Neuronal stem cell (in vitro differentiated cells): ENCODE results near the gene CLEC16A.
A peak's percentile ranks its signal among the peaks of the same experiment; 100 is the strongest.

ENCODE experiments used
- DNase-seq: peaks from one replicate; pipeline ENCODE4 v3.0.0-alpha.2; 2013; ENCODE audit warnings: low spot score
- H2AFZ ChIP-seq: one replicate; pipeline ENCODE4 v1.6.1; 2013; ENCODE audit warnings: mild to moderate bottlenecking, low read length, inconsistent platforms
- H2AK5ac ChIP-seq: 2 replicates; pipeline ENCODE4 v1.6.1; 2013; ENCODE audit warnings: low read depth, mild to moderate bottlenecking, inconsistent platforms, low read length, moderate library complexity, mixed read lengths
- H2BK120ac ChIP-seq: 2 replicates; pipeline ENCODE4 v1.6.1; 2013; ENCODE audit warnings: low read depth, mild to moderate bottlenecking, inconsistent platforms, low read length, moderate library complexity, mixed read lengths
- H2BK12ac ChIP-seq: one replicate; pipeline ENCODE4 v1.6.1; 2013; ENCODE audit warnings: low read length, inconsistent platforms
- H2BK15ac ChIP-seq: 2 replicates; pipeline ENCODE4 v1.6.1; 2013; ENCODE audit warnings: mild to moderate bottlenecking, low read length, inconsistent platforms, mixed read lengths
- H2BK5ac ChIP-seq: one replicate; pipeline ENCODE4 v1.6.1; 2013; ENCODE audit warnings: inconsistent platforms, mild to moderate bottlenecking, low read length, moderate library complexity
- H3K14ac ChIP-seq: one replicate; pipeline ENCODE4 v1.6.1; 2013; ENCODE audit warnings: low read length, inconsistent platforms
- H3K18ac ChIP-seq: 2 replicates; pipeline ENCODE4 v1.6.1; 2013; ENCODE audit warnings: low read length, inconsistent platforms
- H3K23ac ChIP-seq: 2 replicates; pipeline ENCODE4 v1.6.1; 2013; ENCODE audit warnings: low read depth, mild to moderate bottlenecking, mixed read lengths, low read length, inconsistent platforms; ENCODE audit not compliant: poor library complexity
- H3K27ac ChIP-seq: replicated peaks from 3 replicates; pipeline ENCODE4 v1.5.1; 2013; ENCODE audit warnings: low read length, inconsistent platforms
- H3K27me3 ChIP-seq, 3 experiments: 2 replicates each; pipeline ENCODE4 v1.6.1; 2013; ENCODE audit warnings: low read length in 3 of 3, mild to moderate bottlenecking in 2 of 3, inconsistent platforms in 1 of 3, low read depth in 1 of 3, mixed read lengths in 1 of 3, moderate library complexity in 1 of 3; ENCODE audit not compliant: control insufficient read depth in 3 of 3, insufficient read depth in 3 of 3
- H3K36me3 ChIP-seq, 2 donors: replicated peaks in 1 of 2; 2 replicates each; pipeline ENCODE4 v1.6.1; 2013; ENCODE audit warnings: low read length in 2 of 2; ENCODE audit not compliant: control insufficient read depth in 2 of 2, insufficient read depth in 2 of 2
- H3K4ac ChIP-seq: 2 replicates; pipeline ENCODE4 v1.6.1; 2013; ENCODE audit warnings: inconsistent platforms, mild to moderate bottlenecking, low read length, moderate library complexity
- H3K4me1 ChIP-seq, 2 donors: 1 replicate in 1 of 2; 2 replicates in 1 of 2; pipeline ENCODE4 v1.6.1; 2013; ENCODE audit warnings: low read length in 2 of 2, low read depth in 1 of 2; ENCODE audit not compliant: control insufficient read depth in 2 of 2, insufficient read depth in 1 of 2
- H3K4me2 ChIP-seq: one replicate; pipeline ENCODE4 v1.6.1; 2013; ENCODE audit warnings: mild to moderate bottlenecking, low read length, inconsistent platforms; ENCODE audit not compliant: insufficient read depth, poor library complexity, severe bottlenecking
- H3K4me3 ChIP-seq, 2 donors: 2 replicates each; pipeline ENCODE4 v1.5.1; 2013; ENCODE audit warnings: low read length in 2 of 2, mild to moderate bottlenecking in 2 of 2, inconsistent platforms in 1 of 2, moderate library complexity in 1 of 2
- H3K79me1 ChIP-seq: one replicate; pipeline ENCODE4 v1.6.1; 2013; ENCODE audit warnings: low read depth, mild to moderate bottlenecking, inconsistent platforms, low read length, moderate library complexity
- H3K9ac ChIP-seq: one replicate; pipeline ENCODE4 v1.6.1; 2013; ENCODE audit warnings: mild to moderate bottlenecking, low read depth, low read length, inconsistent platforms; ENCODE audit not compliant: poor library complexity
- H3K9me3 ChIP-seq, 2 donors: replicated peaks in 1 of 2; 2 replicates each; pipeline versions ENCODE3 to v1.6.1; 2013; ENCODE audit warnings: low read length in 2 of 2, mild to moderate bottlenecking in 2 of 2, inconsistent platforms in 1 of 2, low read depth in 1 of 2, mixed read lengths in 1 of 2, moderate library complexity in 1 of 2; ENCODE audit not compliant: control insufficient read depth in 2 of 2, insufficient read depth in 1 of 2
- H4K8ac ChIP-seq: one replicate; pipeline ENCODE4 v1.6.1; 2013; ENCODE audit warnings: low read depth, mild to moderate bottlenecking, inconsistent platforms, low read length, moderate library complexity
- H4K91ac ChIP-seq: one replicate; pipeline ENCODE4 v1.6.1; 2013; ENCODE audit warnings: low read length, low read depth, mild to moderate bottlenecking, inconsistent platforms; ENCODE audit not compliant: poor library complexity
- WGBS, 2 donors: extraction: QIAGEN DNeasy Blood & Tissue Kit; methylation state at CpG; one replicate each; pipeline ENCODE4 v1.1.7; 2013; ENCODE audit warnings: missing lambda C conversion rate in 2 of 2, mixed read lengths in 1 of 2; ENCODE audit not compliant: insufficient read length in 2 of 2, insufficient replicate concordance in 1 of 2; ENCODE audit errors: extremely low coverage in 2 of 2; 5-methylcytosine and 5-hydroxymethylcytosine counted together

The CLEC16A gene

DNA sequence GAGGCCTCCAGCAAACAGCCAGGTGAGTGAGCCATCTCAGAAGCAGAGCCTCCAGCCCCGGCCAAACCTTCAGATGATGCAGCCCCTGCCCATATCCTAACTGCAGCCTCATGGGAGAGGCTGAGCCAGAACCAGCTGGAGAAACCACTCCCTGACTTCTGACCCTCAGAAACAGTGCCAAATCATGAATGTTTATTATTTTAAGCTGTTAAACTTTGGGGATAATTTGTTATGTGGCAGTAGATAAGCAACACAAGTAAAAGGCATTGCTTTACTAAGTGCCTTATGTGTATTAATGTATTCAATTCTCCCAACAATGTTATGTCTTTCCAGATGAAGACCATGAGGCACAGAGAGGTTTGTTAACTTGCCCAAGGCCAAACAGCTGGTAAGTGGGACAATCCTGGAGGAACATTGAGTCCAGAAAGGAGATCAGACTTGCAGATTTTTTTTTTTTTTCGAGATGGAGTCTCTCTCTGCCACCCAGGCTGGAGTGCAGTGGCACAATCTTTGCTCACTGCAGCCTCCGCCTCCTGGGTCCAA, 252.0 kb downstream of the CLEC16A start:
- no peak for DNase-seq
- Histone ChIP-seq H3K27ac (no peak overlapping the region), H2BK15ac (no peak overlapping the region), H3K4me3 (no peak overlapping the region), H3K9ac (no peak overlapping the region), H3K36me3 (no peaks in the 10 kb centered on the region), H3K9me3 (peaks cover 0 to 2% of the 10 kb centered on the region in 2 donors), H2BK12ac (no peak overlapping the region), H4K8ac (no peak overlapping the region), H2AK5ac (no peak overlapping the region), H3K4me1 (peaks cover 2 to 8% of the 10 kb centered on the region in 2 donors), H2AFZ (no peak overlapping the region), H3K14ac (no peak overlapping the region), H3K27me3 (no peaks in the 10 kb centered on the region), H4K91ac (no peak overlapping the region), H3K4ac (no peak overlapping the region), H2BK120ac (no peak overlapping the region), H3K79me1 (no peaks in the 10 kb centered on the region), H3K18ac (no peak overlapping the region), H3K23ac (no peak overlapping the region), H3K4me2 (no peak overlapping the region), H2BK5ac (no peak overlapping the region)
- no CpG with 5 or more reads among the region's 3 CpGs for WGBS, 2 donors

DNA sequence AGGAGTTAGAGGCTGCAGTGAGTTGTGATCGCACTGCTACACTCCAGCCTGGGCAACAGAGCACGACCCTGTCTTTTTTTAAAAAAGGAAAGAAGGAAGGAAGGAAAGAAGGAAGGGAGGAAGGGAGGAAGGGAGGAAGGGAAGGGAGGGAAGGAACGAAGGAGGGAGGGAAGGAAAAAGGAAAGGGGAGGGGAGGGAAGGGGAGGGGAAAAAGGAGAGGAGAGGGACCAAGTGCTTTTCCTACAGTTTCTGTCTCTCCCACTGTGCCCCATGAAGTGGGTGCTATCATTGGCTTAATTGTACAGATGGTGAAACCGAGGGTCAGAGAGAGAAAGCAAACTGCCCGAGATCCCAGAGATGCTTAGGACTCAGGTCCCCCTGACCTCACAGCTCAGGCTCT, 254.0 kb downstream of the CLEC16A start:
- Histone ChIP-seq H2BK5ac (no peak overlapping the region), H4K8ac (no peak overlapping the region), H3K27me3 (no peaks in the 10 kb centered on the region), H3K36me3 (no peaks in the 10 kb centered on the region), H3K27ac (no peak overlapping the region), H3K23ac (no peak overlapping the region), H3K9me3 (peaks cover 0 to 2% of the 10 kb centered on the region in 2 donors), H2AK5ac (no peak overlapping the region), H2BK120ac (no peak overlapping the region), H2BK15ac (no peak overlapping the region), H4K91ac (no peak overlapping the region), H2AFZ (no peak overlapping the region), H3K4me1 (peaks cover 13 to 18% of the 10 kb centered on the region in 2 donors), H3K9ac (peak overlapping the region; percentile 56), H3K18ac (peak overlapping the region; percentile 41), H3K79me1 (no peaks in the 10 kb centered on the region), H2BK12ac (no peak overlapping the region), H3K14ac (no peak overlapping the region), H3K4me2 (no peak overlapping the region), H3K4ac (no peak overlapping the region), H3K4me3 (no peak overlapping the region)
- no CpG with 5 or more reads among the region's 5 CpGs for WGBS, 2 donors
- no peak for DNase-seq

- Histone ChIP-seq H2BK5ac (no peak overlapping the region), H2BK120ac (no peak overlapping the region), H3K18ac (peak overlapping the region; percentile 24), H2AK5ac (peak overlapping the region; percentile 2), H3K9me3 (peaks cover 0 to 2% of the 10 kb centered on the region in 2 donors), H3K79me1 (no peaks in the 10 kb centered on the region), H4K91ac (no peak overlapping the region), H2BK12ac (no peak overlapping the region), H2BK15ac (no peak overlapping the region), H3K27me3 (no peaks in the 10 kb centered on the region), H3K36me3 (no peaks in the 10 kb centered on the region), H3K9ac (no peak overlapping the region), H4K8ac (no peak overlapping the region), H3K4me2 (no peak overlapping the region), H3K23ac (peak overlapping the region; percentile 60), H3K14ac (peak overlapping the region; percentile 76), H3K4me3 (no peak overlapping the region), H2AFZ (no peak overlapping the region), H3K27ac (no peak overlapping the region), H3K4me1 (peaks cover 13 to 18% of the 10 kb centered on the region in 2 donors), H3K4ac (no peak overlapping the region)
- DNase-seq = no peak
- WGBS, 2 donors = no CpG with 5 or more reads among the region's 8 CpGs
These were observed 254.5 kb downstream of the CLEC16A start for GRCh38 chr16:11198828-11199227.

DNA sequence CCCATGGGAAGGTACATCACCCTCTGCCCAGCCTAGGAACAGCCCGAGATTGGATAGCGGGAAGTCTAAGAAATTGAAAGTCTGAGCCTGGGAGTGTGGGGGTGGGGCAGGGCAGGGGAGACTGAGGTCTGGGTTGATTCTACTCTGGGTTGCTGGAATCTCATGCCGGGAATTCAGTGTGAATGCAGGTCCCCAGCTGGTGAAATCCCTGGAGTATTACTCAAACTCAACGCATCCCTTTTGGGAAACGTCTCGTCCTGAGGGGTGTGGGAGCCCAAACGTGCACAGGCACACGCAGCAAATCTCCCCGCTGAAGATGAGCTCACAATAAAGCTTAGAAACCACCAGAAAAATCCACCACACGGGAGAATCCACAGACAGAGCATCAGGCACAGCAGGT, 256.2 kb downstream of the CLEC16A start:
- Histone ChIP-seq H2BK12ac (no peak overlapping the region), H2AK5ac (peak overlapping the region; percentile 1), H3K36me3 (no peaks in the 10 kb centered on the region)

More for the DNA sequence above, 256.2 kb downstream of the CLEC16A start:
- no peak overlapping the region for H3K4me3 ChIP-seq
- no peak overlapping the region for H3K4ac ChIP-seq
- H4K91ac ChIP-seq = no peak overlapping the region
- H3K23ac ChIP-seq = no peak overlapping the region
- no peak overlapping the region for H3K4me2 ChIP-seq
- no peaks in the 10 kb centered on the region for H3K9me3 ChIP-seq
- no peaks in the 10 kb centered on the region for H3K27me3 ChIP-seq
- peak overlapping the region; percentile 74 for H3K18ac ChIP-seq
- H2BK15ac ChIP-seq = no peak overlapping the region
- WGBS, 2 donors = no CpG with 5 or more reads among the region's 10 CpGs
- peaks cover 16 to 18% of the 10 kb centered on the region in 2 donors for H3K4me1 ChIP-seq
- no peak overlapping the region for H2AFZ ChIP-seq
- no peaks in the 10 kb centered on the region for H3K79me1 ChIP-seq
- H2BK120ac ChIP-seq = no peak overlapping the region
- H3K27ac ChIP-seq = no peak overlapping the region
- no peak overlapping the region for H4K8ac ChIP-seq
- no peak for DNase-seq
- no peak overlapping the region for H3K14ac ChIP-seq
- H2BK5ac ChIP-seq = peak overlapping the region; percentile 0
- no peak overlapping the region for H3K9ac ChIP-seq
